Gastroesophageal sphincter (tissue), 4 donors: Measurements from ENCODE around the gene CNTLN. TPM values are rescaled to one million over a fixed set of nuclear protein-coding genes. Genes with fewer than 3 reads are reported as not detected.

ENCODE experiments used
- ATAC-seq: fragments of 150-250 bp; one replicate; pipeline ENCODE4 v1.9.1; 2016; ENCODE audit warnings: mild to moderate bottlenecking, moderate library complexity
- H3K27ac ChIP-seq, 4 donors: fragments of 200-600 bp; sonication (generic) in 3 of 4; 1 replicate in 3 of 4; 2 replicates in 1 of 4; pipeline ENCODE4 v1.5.1; 2016 to 2019
- H3K27me3 ChIP-seq: fragments of 200-600 bp; sonication (generic); one replicate; pipeline ENCODE4 v1.5.1; 2019
- H3K36me3 ChIP-seq, 2 donors: fragments of 200-600 bp; sonication (generic); one replicate each; pipeline ENCODE4 v1.5.1; 2019; ENCODE audit warnings: control low read depth in 1 of 2
- H3K4me1 ChIP-seq, 3 donors: fragments of 200-600 bp; sonication (generic); 1 replicate in 2 of 3; 2 replicates in 1 of 3; pipeline ENCODE4 v1.5.1; 2016 to 2019; ENCODE audit warnings: control low read depth in 2 of 3
- H3K4me3 ChIP-seq, 2 donors: fragments of 200-600 bp; sonication (generic); one replicate each; pipeline ENCODE4 v1.5.1; 2019; ENCODE audit warnings: mild to moderate bottlenecking in 1 of 2, moderate library complexity in 1 of 2
- H3K9me3 ChIP-seq, 3 donors: fragments of 200-600 bp; sonication (generic); one replicate each; pipeline ENCODE4 v1.5.1; 2017 to 2019; ENCODE audit warnings: control low read depth in 2 of 3
- CTCF ChIP-seq, 4 experiments: fragments of 200-600 bp in 2 of 4; fragments of 450-650 bp in 2 of 4; sonication (generic) in 1 of 4; IDR thresholded peaks; one replicate each; pipeline ENCODE4 v1.5.1; 2017 to 2019; ENCODE audit warnings: antibody characterized with exemption in 4 of 4, mild to moderate bottlenecking in 2 of 4, moderate library complexity in 2 of 4
- EP300 ChIP-seq: sonication (generic); formaldehyde crosslinking; IDR thresholded peaks from one replicate; pipeline ENCODE4 v1.6.1; 2017; ENCODE audit warnings: antibody characterized with exemption, mild to moderate bottlenecking
- POLR2A ChIP-seq, 2 donors: fragments of 450-650 bp; IDR thresholded peaks; one replicate each; pipeline ENCODE4 v1.6.1; 2017; ENCODE audit warnings: antibody characterized with exemption in 2 of 2, mild to moderate bottlenecking in 2 of 2, moderate library complexity in 1 of 2
- POLR2AphosphoS5 ChIP-seq: sonication (generic); formaldehyde crosslinking; IDR thresholded peaks from one replicate; pipeline ENCODE4 v1.6.1; 2017; ENCODE audit warnings: antibody characterized with exemption
- WGBS, 2 donors: methylation state at CpG; one replicate each; pipeline ENCODE4 v1.1.5; 2018; ENCODE audit warnings: low coverage in 1 of 2; 5-methylcytosine and 5-hydroxymethylcytosine counted together
- total RNA-seq, 4 donors: library from RNA; depleted of rRNA; stranded (reverse); fragments of >200 nt; gene quantifications; one replicate each; pipeline ENCODE4 v1.1.0, GENCODE V29; 2016

CNTLN gene
- total RNA-seq = 10 to 100 TPM; 11.3 to 17.1 (median 12.9) TPM

- no peaks in the 10 kb centered on the region for H3K27me3 ChIP-seq
- peaks cover 0 to 23% (median 3%) of the 10 kb centered on the region in 3 donors for H3K4me1 ChIP-seq
- no peaks in the 10 kb centered on the region for H3K36me3 ChIP-seq
- H3K27ac ChIP-seq = peak within 1 kb of the TSS; percentile 79 to 92 (median 91)
- WGBS, 2 donors = 0% methylated on average over 6 to 18 of the region's 61 CpGs
- H3K9me3 ChIP-seq = no peaks in the 10 kb centered on the region
- no peak for TF ChIP-seq CTCF (IDR thresholded peaks at IDR 0.05)
- TF ChIP-seq POLR2A (IDR thresholded peaks at IDR 0.05) = peak; percentile 22 to 46
- TF ChIP-seq POLR2AphosphoS5 = peak; percentile 63
- peak within 1 kb of the TSS; percentile 91 to 95 for H3K4me3 ChIP-seq
- peak; percentile 95 for ATAC-seq
These were observed at the start of gene CNTLN for GRCh38 chr9:17134396-17135294. Gene CNTLN (plus strand): TSS chr9:17135040. CDS start chr9:17135066, 26 bp downstream.

- ATAC-seq = no peak
- H3K27me3 ChIP-seq = no peaks in the 10 kb centered on the region
- H3K4me3 ChIP-seq = no peak overlapping the region
- no peaks in the 10 kb centered on the region for H3K9me3 ChIP-seq
- 93 to 96% methylated on average over 3 to 5 of the region's 5 CpGs for whole genome bisulfite sequencing, 2 donors
- no peak overlapping the region for H3K27ac ChIP-seq
- no peaks in the 10 kb centered on the region for H3K36me3 ChIP-seq
- H3K4me1 ChIP-seq = no peaks in the 10 kb centered on the region
- TF ChIP-seq POLR2A (IDR thresholded peaks at IDR 0.05) = no peak
- TF ChIP-seq EP300 = no peak
- TF ChIP-seq POLR2AphosphoS5 = no peak
- TF ChIP-seq CTCF (IDR thresholded peaks at IDR 0.05) = no peak
These were observed 46.3 kb upstream of the CNTLN start for GRCh38 chr9:17088566-17088965.

GRCh38 chr9:17090041-17090440, 44.8 kb upstream of the CNTLN start:
- H3K27ac ChIP-seq = no peak overlapping the region
- no peaks in the 10 kb centered on the region for H3K27me3 ChIP-seq
- no peak for ATAC-seq
- no peak overlapping the region for H3K4me3 ChIP-seq
- no peaks in the 10 kb centered on the region for H3K36me3 ChIP-seq
- TF ChIP-seq CTCF (IDR thresholded peaks at IDR 0.05) (no peak), POLR2A (IDR thresholded peaks at IDR 0.05) (no peak), EP300 (no peak), POLR2AphosphoS5 (no peak)
- 80 to 100% methylated on average over 1 of the region's 1 CpG for WGBS, 2 donors
- no peaks in the 10 kb centered on the region for H3K9me3 ChIP-seq
- H3K4me1 ChIP-seq = no peaks in the 10 kb centered on the region

- Histone ChIP-seq H3K4me1 (peaks cover 0 to 18% (median 3%) of the 10 kb centered on the region in 3 donors), H3K9me3 (no peaks in the 10 kb centered on the region), H3K36me3 (no peaks in the 10 kb centered on the region), H3K27me3 (no peaks in the 10 kb centered on the region), H3K4me3 (no peak overlapping the region), H3K27ac (peak overlapping the region in 1 of 4 donors; percentile 58)
- ATAC-seq = no peak
- TF ChIP-seq POLR2AphosphoS5 = no peak
- TF ChIP-seq EP300 = no peak
- TF ChIP-seq CTCF (IDR thresholded peaks at IDR 0.05) = peak; percentile 48 to 65 (median 53)
- 10 to 15% methylated on average over 4 of the region's 4 CpGs for WGBS, 2 donors
These were observed 18.4 kb upstream of the CNTLN start for GRCh38 chr9:17116400-17116837.

- H3K36me3 ChIP-seq = no peaks in the 10 kb centered on the region
- WGBS, 2 donors = 15 to 18% methylated on average over 2 to 3 of the region's 3 CpGs
- no peaks in the 10 kb centered on the region for H3K27me3 ChIP-seq
- H3K4me1 ChIP-seq = peaks cover 0 to 18% (median 3%) of the 10 kb centered on the region in 3 donors
- no peak for ATAC-seq
- peak overlapping the region in 2 of 4 donors; percentile 2 to 58 for H3K27ac ChIP-seq
- no peak for TF ChIP-seq CTCF (IDR thresholded peaks at IDR 0.05)
- no peak for TF ChIP-seq POLR2AphosphoS5
- TF ChIP-seq EP300 = no peak
- no peak for TF ChIP-seq POLR2A (IDR thresholded peaks at IDR 0.05)
- no peaks in the 10 kb centered on the region for H3K9me3 ChIP-seq
- H3K4me3 ChIP-seq = no peak overlapping the region
These were observed 17.5 kb upstream of the CNTLN start for GRCh38 chr9:17117372-17117771.
